ENCODE measurements around the gene ZBTB25. TPM values are rescaled to one million over a fixed set of nuclear protein-coding genes. Genes with fewer than 3 reads are reported as not detected.

ZBTB25 gene
- total RNA-seq, 6 experiments from 2014 or later = 5.7 to 8.2 (median 7.1) TPM

DNA sequence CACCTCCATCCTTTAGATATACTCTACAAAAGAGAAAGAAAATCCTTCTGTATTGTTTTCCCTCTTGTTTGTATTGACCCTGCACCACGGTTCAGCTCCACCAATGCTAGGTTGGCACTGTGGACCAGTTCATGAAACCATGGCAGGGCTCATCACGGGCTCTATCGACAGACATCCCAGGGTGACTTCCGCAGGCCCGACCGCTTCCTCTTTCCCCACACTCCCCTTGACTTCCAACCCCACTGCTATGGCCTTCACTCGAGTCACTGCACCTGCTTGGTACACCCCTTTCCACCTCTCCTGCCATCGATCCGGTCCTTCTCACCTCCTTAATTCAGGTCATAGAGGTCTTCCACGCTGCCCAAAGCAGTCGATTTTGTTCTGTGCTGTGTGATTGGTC lies 59.5 kb downstream of the ZBTB25 start:
- Mint-ChIP-seq H3K4me1 (ENCODE audit: low read depth) (peaks cover 31% of the 10 kb centered on the region), H3K27me3 (ENCODE audit: insufficient read depth) (no peaks in the 10 kb centered on the region), H3K9me3 (no peaks in the 10 kb centered on the region), H3K4me3 (no peak overlapping the region), H3K27ac (no peak overlapping the region), H3K36me3 (ENCODE audit: low read depth) (peaks cover 34% of the 10 kb centered on the region)
- TF ChIP-seq, protein P1, sequence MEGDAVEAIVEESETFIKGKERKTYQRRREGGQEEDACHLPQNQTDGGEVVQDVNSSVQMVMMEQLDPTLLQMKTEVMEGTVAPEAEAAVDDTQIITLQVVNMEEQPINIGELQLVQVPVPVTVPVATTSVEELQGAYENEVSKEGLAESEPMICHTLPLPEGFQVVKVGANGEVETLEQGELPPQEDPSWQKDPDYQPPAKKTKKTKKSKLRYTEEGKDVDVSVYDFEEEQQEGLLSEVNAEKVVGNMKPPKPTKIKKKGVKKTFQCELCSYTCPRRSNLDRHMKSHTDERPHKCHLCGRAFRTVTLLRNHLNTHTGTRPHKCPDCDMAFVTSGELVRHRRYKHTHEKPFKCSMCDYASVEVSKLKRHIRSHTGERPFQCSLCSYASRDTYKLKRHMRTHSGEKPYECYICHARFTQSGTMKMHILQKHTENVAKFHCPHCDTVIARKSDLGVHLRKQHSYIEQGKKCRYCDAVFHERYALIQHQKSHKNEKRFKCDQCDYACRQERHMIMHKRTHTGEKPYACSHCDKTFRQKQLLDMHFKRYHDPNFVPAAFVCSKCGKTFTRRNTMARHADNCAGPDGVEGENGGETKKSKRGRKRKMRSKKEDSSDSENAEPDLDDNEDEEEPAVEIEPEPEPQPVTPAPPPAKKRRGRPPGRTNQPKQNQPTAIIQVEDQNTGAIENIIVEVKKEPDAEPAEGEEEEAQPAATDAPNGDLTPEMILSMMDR (IDR thresholded peaks at IDR 0.05) = no peak
- DNase-seq = no peak

DNA sequence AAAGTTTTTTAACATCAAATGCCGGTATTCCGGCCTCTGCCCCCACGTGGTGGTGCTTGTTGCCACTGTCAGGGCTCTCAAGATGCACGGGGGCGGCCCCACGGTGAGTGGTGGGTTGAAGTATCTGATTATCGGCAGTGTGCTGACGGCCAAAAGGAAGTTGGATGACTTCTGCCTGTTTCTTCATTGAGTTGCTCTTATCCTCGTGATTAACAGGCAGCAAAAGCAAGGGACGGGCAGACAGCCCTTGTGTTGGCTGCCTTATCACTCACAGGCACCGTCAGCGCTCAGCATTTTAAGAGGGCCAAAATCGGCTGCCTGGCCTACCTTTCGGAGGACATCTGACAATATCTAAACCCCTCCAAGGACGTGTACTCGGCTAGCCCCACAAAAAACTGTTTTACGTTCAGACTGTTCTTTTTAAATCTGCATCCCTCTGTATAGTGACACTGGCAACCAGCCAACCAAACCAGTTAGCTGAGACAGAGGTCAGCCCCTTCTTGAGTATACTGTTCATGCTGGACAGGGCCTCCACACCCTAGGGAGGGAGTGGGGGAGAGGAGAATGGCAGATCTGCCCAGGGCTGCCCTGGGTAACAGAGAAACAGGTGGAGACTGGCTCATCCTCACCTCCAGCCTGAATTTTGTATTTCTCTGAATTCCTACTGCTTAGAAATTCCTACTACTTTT lies 61.2 kb downstream of the ZBTB25 start:
- H3K36me3 Mint-ChIP-seq (ENCODE audit: low read depth) = peaks cover 40% of the 10 kb centered on the region
- no peaks in the 10 kb centered on the region for H3K27me3 Mint-ChIP-seq (ENCODE audit: insufficient read depth)
- TF ChIP-seq, protein P1 (IDR thresholded peaks at IDR 0.05) = no peak
- H3K9me3 Mint-ChIP-seq = no peaks in the 10 kb centered on the region
- H3K4me1 Mint-ChIP-seq (ENCODE audit: low read depth) = peaks cover 48% of the 10 kb centered on the region
- no peak overlapping the region for H3K4me3 Mint-ChIP-seq
- no peak overlapping the region for H3K27ac Mint-ChIP-seq
- DNase-seq = no peak

DNA sequence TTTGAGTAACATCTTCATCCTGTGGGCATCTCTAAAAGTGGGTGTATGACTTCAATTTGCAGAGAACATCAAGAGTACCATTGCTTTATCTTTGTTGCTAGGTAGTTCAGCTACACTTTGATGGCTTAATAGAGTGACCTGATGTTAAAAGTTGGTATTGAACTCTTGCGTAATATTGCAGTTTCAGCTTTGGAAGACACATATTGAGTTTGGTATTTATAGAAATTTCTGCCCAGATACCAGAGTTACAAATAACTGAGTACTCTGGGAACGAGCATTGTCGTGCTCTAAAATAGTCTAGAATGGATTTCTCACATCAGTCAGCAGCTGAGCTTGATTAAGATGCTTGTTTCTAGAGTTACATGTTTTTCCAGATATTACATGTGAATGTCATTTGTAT lies 63.1 kb downstream of the ZBTB25 start:
- H3K36me3 Mint-ChIP-seq (ENCODE audit: low read depth) = peaks cover 47% of the 10 kb centered on the region
- peak; percentile 11 for DNase-seq
- H3K27me3 Mint-ChIP-seq (ENCODE audit: insufficient read depth) = no peaks in the 10 kb centered on the region
- TF ChIP-seq, protein P1 (IDR thresholded peaks at IDR 0.05) = no peak
- peak overlapping the region; percentile 3; the same call in 1 of the 2 replicates for H3K4me3 Mint-ChIP-seq
- peaks cover 55% of the 10 kb centered on the region for H3K4me1 Mint-ChIP-seq (ENCODE audit: low read depth)
- H3K27ac Mint-ChIP-seq = peak overlapping the region; percentile 24; the same call in 1 of the 2 replicates
- no peaks in the 10 kb centered on the region for H3K9me3 Mint-ChIP-seq

DNA sequence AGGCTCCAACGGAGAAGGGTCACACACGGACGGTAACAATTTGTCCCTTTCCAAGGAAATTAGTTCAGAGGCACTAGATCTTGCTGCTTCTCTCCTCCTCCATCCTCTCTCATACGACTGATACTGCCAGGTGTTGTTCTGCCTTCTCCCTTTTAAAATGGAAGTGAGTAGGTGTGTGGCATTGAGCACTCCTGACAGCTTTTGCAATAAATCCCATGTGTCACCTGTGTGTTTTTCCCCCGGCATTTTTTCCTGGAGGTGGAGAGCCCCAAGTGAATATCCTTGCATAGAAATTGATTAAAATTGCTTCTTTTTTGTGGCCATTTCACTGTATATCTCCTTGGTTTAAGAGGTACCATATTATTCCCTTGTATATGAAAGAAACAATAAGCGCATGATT lies 64.5 kb downstream of the ZBTB25 start:
- peaks cover 41% of the 10 kb centered on the region for H3K4me1 Mint-ChIP-seq (ENCODE audit: low read depth)
- peak overlapping the region; percentile 85 for H3K27ac Mint-ChIP-seq
- H3K4me3 Mint-ChIP-seq = peak overlapping the region; percentile 71
- TF ChIP-seq, protein P1 (IDR thresholded peaks at IDR 0.05) = no peak
- peaks cover 44% of the 10 kb centered on the region for H3K36me3 Mint-ChIP-seq (ENCODE audit: low read depth)
- no peak for DNase-seq
- no peaks in the 10 kb centered on the region for H3K27me3 Mint-ChIP-seq (ENCODE audit: insufficient read depth)
- no peaks in the 10 kb centered on the region for H3K9me3 Mint-ChIP-seq

DNA sequence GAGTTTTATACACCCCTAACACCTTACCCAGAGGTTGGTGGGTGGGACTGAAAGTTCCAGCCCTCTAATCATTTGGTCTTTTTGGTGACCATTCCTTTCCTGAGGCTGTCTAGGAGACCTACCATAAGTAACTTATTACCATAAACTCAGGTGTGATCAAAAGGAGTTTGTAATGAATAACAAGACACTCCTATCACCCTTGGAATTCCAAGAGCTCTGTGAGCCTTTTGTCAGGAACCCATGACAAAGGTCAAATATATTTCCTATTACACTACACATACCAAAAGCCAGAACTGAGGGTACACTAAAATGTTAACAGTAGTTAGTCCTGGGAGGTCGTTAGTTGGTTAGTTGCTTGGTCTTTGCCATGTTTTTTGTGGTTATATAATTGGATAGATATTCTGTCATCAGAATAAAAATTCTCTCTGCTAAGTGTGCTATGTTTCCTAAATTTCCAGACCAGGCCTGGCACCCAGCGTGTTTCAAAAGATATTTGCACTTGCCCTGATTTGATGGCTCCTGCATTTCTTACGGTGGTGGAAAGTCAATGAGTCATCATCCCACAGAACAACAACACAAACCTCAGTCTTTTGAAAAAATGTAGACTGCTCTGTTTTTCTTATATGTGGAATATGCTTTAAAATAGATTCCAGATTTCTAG lies 65.3 kb downstream of the ZBTB25 start:
- TF ChIP-seq, protein P1 (IDR thresholded peaks at IDR 0.05) = no peak
- H3K27me3 Mint-ChIP-seq (ENCODE audit: insufficient read depth) = 0 out of 2 replicates have a peak, but pooled peaks cover 2% of the 10 kb centered on the region
- H3K36me3 Mint-ChIP-seq (ENCODE audit: low read depth) = peaks cover 37% of the 10 kb centered on the region
- peak; percentile 80 for DNase-seq
- H3K4me3 Mint-ChIP-seq = peak overlapping the region; percentile 71
- peak overlapping the region; percentile 85 for H3K27ac Mint-ChIP-seq
- no peaks in the 10 kb centered on the region for H3K9me3 Mint-ChIP-seq
- peaks cover 41% of the 10 kb centered on the region for H3K4me1 Mint-ChIP-seq (ENCODE audit: low read depth)
